Trophoblast cell (in vitro differentiated cells and primary cell): ENCODE measurements around the gene ARHGAP33.

Experiments used
- DNase-seq, 2 donors: peaks; one replicate each; pipeline ENCODE4 v3.0.0-alpha.2; 2016
- H2AFZ ChIP-seq: 2 replicates; pipeline ENCODE4 v1.6.1; 2013; ENCODE audit warnings: low read length, moderate library complexity, mild to moderate bottlenecking; ENCODE audit not compliant: insufficient read depth, poor library complexity
- H2AK5ac ChIP-seq: 2 replicates; pipeline ENCODE4 v1.6.1; 2013; ENCODE audit warnings: mild to moderate bottlenecking, low read length
- H2BK120ac ChIP-seq: 2 replicates; pipeline ENCODE4 v1.6.1; 2013; ENCODE audit warnings: low read length, mild to moderate bottlenecking, moderate library complexity; ENCODE audit not compliant: insufficient read depth, poor library complexity
- H2BK12ac ChIP-seq: 2 replicates; pipeline ENCODE4 v1.6.1; 2013; ENCODE audit warnings: mild to moderate bottlenecking, low read length, moderate library complexity
- H2BK5ac ChIP-seq: 2 replicates; pipeline ENCODE4 v1.6.1; 2013; ENCODE audit warnings: low read length, low read depth, moderate library complexity, mild to moderate bottlenecking; ENCODE audit not compliant: poor library complexity
- H3K14ac ChIP-seq: 2 replicates; pipeline ENCODE4 v1.6.1; 2013; ENCODE audit warnings: mild to moderate bottlenecking, low read length
- H3K18ac ChIP-seq: 2 replicates; pipeline ENCODE4 v1.6.1; 2013; ENCODE audit warnings: mild to moderate bottlenecking, low read length
- H3K23ac ChIP-seq: 2 replicates; pipeline ENCODE4 v1.6.1; 2013; ENCODE audit warnings: low read length
- H3K27ac ChIP-seq: 2 replicates; pipeline ENCODE4 v1.5.1; 2013; ENCODE audit warnings: low read depth, mild to moderate bottlenecking, inconsistent platforms, low read length, moderate library complexity
- H3K27me3 ChIP-seq: 2 replicates; pipeline ENCODE4 v1.6.1; 2013; ENCODE audit warnings: inconsistent platforms, mild to moderate bottlenecking, low read length, moderate library complexity; ENCODE audit not compliant: insufficient read depth
- H3K36me3 ChIP-seq, 2 experiments: 1 replicate in 1 of 2; 2 replicates in 1 of 2; pipeline ENCODE4 v1.6.1; 2013; ENCODE audit warnings: low read length in 2 of 2, mild to moderate bottlenecking in 2 of 2, moderate library complexity in 1 of 2; ENCODE audit not compliant: insufficient read depth in 2 of 2, control insufficient read depth in 1 of 2
- H3K4ac ChIP-seq: 2 replicates; pipeline ENCODE4 v1.6.1; 2013; ENCODE audit warnings: low read depth, mild to moderate bottlenecking, low read length, moderate library complexity
- H3K4me1 ChIP-seq, 2 experiments: 1 replicate in 1 of 2; 2 replicates in 1 of 2; pipeline ENCODE4 v1.6.1; 2013; ENCODE audit warnings: low read length in 2 of 2, mild to moderate bottlenecking in 2 of 2, moderate library complexity in 1 of 2; ENCODE audit not compliant: insufficient read depth in 2 of 2, control insufficient read depth in 1 of 2
- H3K4me2 ChIP-seq: 2 replicates; pipeline ENCODE4 v1.6.1; 2013; ENCODE audit warnings: inconsistent platforms, mild to moderate bottlenecking, low read length, moderate library complexity
- H3K4me3 ChIP-seq: 2 replicates; pipeline ENCODE4 v1.5.1; 2013; ENCODE audit warnings: mild to moderate bottlenecking, low read depth, low read length, inconsistent platforms
- H3K79me1 ChIP-seq: one replicate; pipeline ENCODE4 v1.6.1; 2013; ENCODE audit warnings: low read length
- H3K79me2 ChIP-seq: 2 replicates; pipeline ENCODE4 v1.6.1; 2013; ENCODE audit warnings: low read length, mild to moderate bottlenecking; ENCODE audit not compliant: control insufficient read depth, insufficient read depth, poor library complexity
- H3K9ac ChIP-seq: 2 replicates; pipeline ENCODE4 v1.6.1; 2013; ENCODE audit warnings: mild to moderate bottlenecking, low read length
- H3K9me3 ChIP-seq: 2 replicates; pipeline ENCODE4 v1.6.1; 2013; ENCODE audit warnings: low read depth, mild to moderate bottlenecking, control low read depth, inconsistent platforms, low read length; ENCODE audit not compliant: insufficient read depth
- H4K12ac ChIP-seq: 2 replicates; pipeline ENCODE4 v1.6.1; 2013; ENCODE audit warnings: low read depth, mild to moderate bottlenecking, low read length, moderate library complexity
- H4K8ac ChIP-seq: 2 replicates; pipeline ENCODE4 v1.6.1; 2013; ENCODE audit warnings: low read depth, mild to moderate bottlenecking, low read length, moderate library complexity
- H4K91ac ChIP-seq: one replicate; pipeline ENCODE4 v1.6.1; 2013; ENCODE audit warnings: low read depth, mild to moderate bottlenecking, low read length, moderate library complexity
- WGBS: extraction: QIAGEN DNeasy Blood & Tissue Kit; methylation state at CpG from one replicate; pipeline ENCODE4 v1.1.7; 2013; ENCODE audit warnings: missing lambda C conversion rate; ENCODE audit not compliant: insufficient read length, insufficient coverage; ENCODE audit errors: extremely low coverage; 5-methylcytosine and 5-hydroxymethylcytosine counted together

Gene ARHGAP33

GRCh38 chr19:35755131-35755549 is 20.2 kb upstream of the ARHGAP33 start:
- peak overlapping the region; percentile 88 for H2BK120ac ChIP-seq
- H4K91ac ChIP-seq = peak overlapping the region; percentile 91
- H3K27ac ChIP-seq = peak overlapping the region; percentile 93
- peaks cover 6% of the 10 kb centered on the region for H3K79me2 ChIP-seq
- peak overlapping the region; percentile 18 for H3K18ac ChIP-seq
- H2AK5ac ChIP-seq = no peak overlapping the region
- peak overlapping the region; percentile 68 for H2BK5ac ChIP-seq
- H3K4me3 ChIP-seq = no peak overlapping the region
- H3K9ac ChIP-seq = no peak overlapping the region
- H2BK12ac ChIP-seq = peak overlapping the region; percentile 47
- H3K23ac ChIP-seq = no peak overlapping the region
- peaks cover 36 to 38% of the 10 kb centered on the region in 2 experiments for H3K36me3 ChIP-seq
- peak overlapping the region; percentile 59 for H3K14ac ChIP-seq
- H3K9me3 ChIP-seq = peaks cover 4% of the 10 kb centered on the region
- no CpG with 5 or more reads among the region's 17 CpGs for WGBS
- H2AFZ ChIP-seq = no peak overlapping the region
- peak overlapping the region; percentile 21 for H4K12ac ChIP-seq
- peaks cover 29 to 30% of the 10 kb centered on the region in 2 experiments for H3K4me1 ChIP-seq
- no peaks in the 10 kb centered on the region for H3K27me3 ChIP-seq
- no peak overlapping the region for H3K4ac ChIP-seq
- peak overlapping the region; percentile 57 for H3K4me2 ChIP-seq
- peaks cover 27% of the 10 kb centered on the region for H3K79me1 ChIP-seq
- DNase-seq = no peak
- peak overlapping the region; percentile 67 for H4K8ac ChIP-seq

GRCh38 chr19:35755550-35756376 is 19.6 kb upstream of the ARHGAP33 start:
- H3K18ac ChIP-seq = peak overlapping the region; percentile 51
- no peak overlapping the region for H3K4me3 ChIP-seq
- peaks cover 29 to 31% of the 10 kb centered on the region in 2 experiments for H3K4me1 ChIP-seq
- no CpG with 5 or more reads among the region's 74 CpGs for WGBS
- peak overlapping the region; percentile 86 for H3K14ac ChIP-seq
- H4K91ac ChIP-seq = peak overlapping the region; percentile 91
- H3K4ac ChIP-seq = peak overlapping the region; percentile 68
- H4K12ac ChIP-seq = peak overlapping the region; percentile 22
- H3K23ac ChIP-seq = no peak overlapping the region
- H2AK5ac ChIP-seq = peak overlapping the region; percentile 49
- H3K79me2 ChIP-seq = peaks cover 6% of the 10 kb centered on the region
- peak overlapping the region; percentile 67 for H4K8ac ChIP-seq
- H3K27me3 ChIP-seq = no peaks in the 10 kb centered on the region
- peak overlapping the region; percentile 88 for H2BK120ac ChIP-seq
- H3K79me1 ChIP-seq = peaks cover 27% of the 10 kb centered on the region
- H3K27ac ChIP-seq = peak overlapping the region; percentile 93
- peak overlapping the region; percentile 78 for H2BK12ac ChIP-seq
- H3K9me3 ChIP-seq = peaks cover 4% of the 10 kb centered on the region
- H3K9ac ChIP-seq = no peak overlapping the region
- no peak overlapping the region for H2AFZ ChIP-seq
- H3K36me3 ChIP-seq = peaks cover 37 to 39% of the 10 kb centered on the region in 2 experiments
- peak overlapping the region; percentile 68 for H2BK5ac ChIP-seq
- DNase-seq = peak; percentile 14 to 34
- H3K4me2 ChIP-seq = peak overlapping the region; percentile 57

GRCh38 chr19:35756377-35757230 is 18.8 kb upstream of the ARHGAP33 start, which contains the start of gene HSPB6:
TSS of gene HSPB6 (minus strand) at chr19:35757029. CDS start at chr19:35757008, 21 bp downstream.
- Histone ChIP-seq H3K4me1 (peaks cover 29 to 31% of the 10 kb centered on the region in 2 experiments), H3K27ac (peak within 1 kb of the TSS; percentile 93), H3K27me3 (no peaks in the 10 kb centered on the region), H2AFZ (peak within 1 kb of the TSS; percentile 58), H3K79me1 (peaks cover 27% of the 10 kb centered on the region), H3K9me3 (peaks cover 4% of the 10 kb centered on the region), H2BK5ac (peak within 1 kb of the TSS; percentile 88), H4K8ac (peak within 1 kb of the TSS; percentile 87), H3K4me2 (peak within 1 kb of the TSS; percentile 69), H3K9ac (peak within 1 kb of the TSS; percentile 64), H3K23ac (no peak within 1 kb of the TSS), H2BK120ac (peak within 1 kb of the TSS; percentile 93), H3K4me3 (no peak within 1 kb of the TSS), H3K14ac (peak within 1 kb of the TSS; percentile 86), H2AK5ac (peak within 1 kb of the TSS; percentile 91), H3K4ac (peak within 1 kb of the TSS; percentile 71), H2BK12ac (peak within 1 kb of the TSS; percentile 83), H4K12ac (peak within 1 kb of the TSS; percentile 84), H3K18ac (peak within 1 kb of the TSS; percentile 85), H3K36me3 (peaks cover 41 to 42% of the 10 kb centered on the region in 2 experiments), H4K91ac (peak within 1 kb of the TSS; percentile 91), H3K79me2 (peaks cover 6% of the 10 kb centered on the region)
- no CpG with 5 or more reads among the region's 52 CpGs for WGBS
- DNase-seq = no peak

GRCh38 chr19:35757231-35757748 is 18.1 kb upstream of the ARHGAP33 start:
- peak overlapping the region; percentile 71 for H3K4ac ChIP-seq
- peak overlapping the region; percentile 88 for H2BK5ac ChIP-seq
- no CpG with 5 or more reads among the region's 19 CpGs for WGBS
- H4K12ac ChIP-seq = peak overlapping the region; percentile 84
- H3K23ac ChIP-seq = no peak overlapping the region
- H3K4me2 ChIP-seq = peak overlapping the region; percentile 69
- peak overlapping the region; percentile 64 for H3K9ac ChIP-seq
- H3K27me3 ChIP-seq = no peaks in the 10 kb centered on the region
- H3K4me3 ChIP-seq = no peak overlapping the region
- H4K91ac ChIP-seq = peak overlapping the region; percentile 91
- peaks cover 4% of the 10 kb centered on the region for H3K9me3 ChIP-seq
- peak overlapping the region; percentile 83 for H2BK12ac ChIP-seq
- peaks cover 27% of the 10 kb centered on the region for H3K79me1 ChIP-seq
- peak overlapping the region; percentile 58 for H2AFZ ChIP-seq
- H3K79me2 ChIP-seq = peaks cover 6% of the 10 kb centered on the region
- H3K4me1 ChIP-seq = peaks cover 29 to 31% of the 10 kb centered on the region in 2 experiments
- H2AK5ac ChIP-seq = peak overlapping the region; percentile 91
- peak overlapping the region; percentile 93 for H3K27ac ChIP-seq
- H3K14ac ChIP-seq = peak overlapping the region; percentile 84
- H3K36me3 ChIP-seq = peaks cover 40 to 42% of the 10 kb centered on the region in 2 experiments
- peak; percentile 95 for DNase-seq
- H4K8ac ChIP-seq = peak overlapping the region; percentile 87
- H2BK120ac ChIP-seq = peak overlapping the region; percentile 93
- H3K18ac ChIP-seq = peak overlapping the region; percentile 85
